AG04449 (cell line): Measurements from ENCODE around the gene USH2A.

Experiments used
- CTCF ChIA-PET: fragments of 350-600 bp; formaldehyde crosslinking; extraction: SDS; loops from one replicate; lab custom pipeline; 2021; ENCODE audit warnings: antibody characterized with exemption; lab: Yijun Ruan, JAX
- POLR2A ChIA-PET: fragments of 400-600, 350-600 bp; formaldehyde crosslinking; extraction: SDS; loops from one replicate; lab custom pipeline; 2020; ENCODE audit warnings: antibody characterized with exemption, inconsistent platforms; lab: Yijun Ruan, JAX
- DNase-seq: peaks from one replicate; pipeline ENCODE4 v3.0.0-alpha.2; 2010; ENCODE audit warnings: low read depth, low spot score
- H3K4me3 ChIP-seq: 2 replicates; pipeline ENCODE4 v1.5.1; 2011; ENCODE audit warnings: low read depth, mild to moderate bottlenecking, control low read depth, low read length
- CTCF ChIP-seq: IDR thresholded peaks from one replicate; pipeline ENCODE4 v1.5.1; 2011; ENCODE audit warnings: mild to moderate bottlenecking, moderate library complexity, low read length, control low read depth, inconsistent platforms; ENCODE audit not compliant: insufficient read depth; ENCODE audit errors: missing control alignments

USH2A gene

GRCh38 chr1:215637041-215637573, 786.1 kb downstream of the USH2A start:
- POLR2A ChIA-PET: no interaction called here
- TF ChIP-seq CTCF: no peak
- CTCF ChIA-PET: no interaction called here
- H3K4me3 ChIP-seq: no peak overlapping the region
- peak; percentile 2 for DNase-seq

DNA sequence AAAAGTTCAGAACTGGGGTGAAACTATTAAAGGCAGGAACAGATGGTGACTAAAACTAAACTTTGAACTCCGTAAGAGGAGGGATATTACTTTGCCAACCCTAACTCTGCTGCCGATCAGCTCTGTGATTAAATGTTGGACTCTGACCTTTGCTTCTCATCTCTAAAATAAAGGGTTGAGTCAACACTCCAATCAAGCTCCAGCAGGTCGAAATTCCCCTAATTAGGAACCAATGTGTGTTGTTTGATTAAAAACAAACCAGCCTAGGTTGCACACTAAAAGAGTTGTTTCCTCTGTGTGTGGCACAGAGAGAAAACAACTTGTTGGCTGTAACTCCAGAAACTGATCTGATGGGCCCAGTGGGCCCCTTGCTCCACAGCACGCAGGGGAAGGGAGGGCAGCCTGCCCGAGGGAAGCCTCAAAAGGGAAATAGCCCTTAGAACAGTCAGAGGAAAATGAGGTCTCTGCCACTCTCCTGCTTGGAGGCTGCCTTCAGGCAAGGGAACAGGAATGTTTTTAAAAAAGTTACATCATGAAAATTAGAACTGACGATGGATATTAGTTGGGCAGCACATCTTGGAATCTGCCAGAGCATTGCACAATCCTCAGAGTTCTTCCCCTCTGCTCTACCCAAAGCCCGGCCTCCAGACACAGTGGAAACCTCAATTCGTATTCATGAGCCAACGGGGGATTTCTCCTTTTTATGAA, 786.8 kb downstream of the USH2A start:
- DNase-seq: peak; percentile 36
- TF ChIP-seq CTCF: no peak
- ChIA-PET POLR2A (no interaction called here), CTCF (no interaction called here)
- H3K4me3 ChIP-seq: no peak overlapping the region

GRCh38 chr1:215635827-215636226, 787.4 kb downstream of the USH2A start:
- CTCF ChIA-PET: no interaction called here
- TF ChIP-seq CTCF: no peak
- H3K4me3 ChIP-seq: no peak overlapping the region
- DNase-seq: no peak
- POLR2A ChIA-PET: no interaction called here

- H3K4me3 ChIP-seq: no peak overlapping the region
- TF ChIP-seq CTCF: no peak
- ChIA-PET POLR2A (no interaction called here), CTCF (interaction anchor here (1.0 to 2.0 kb wide), 2 partner anchors 24 to 27 kb away, joined by 4 read pairs; no protein-coding TSS in a partner anchor)
- DNase-seq: peak; percentile 3
These were observed 791.8 kb downstream of the USH2A start for GRCh38 chr1:215631489-215631888.

DNA sequence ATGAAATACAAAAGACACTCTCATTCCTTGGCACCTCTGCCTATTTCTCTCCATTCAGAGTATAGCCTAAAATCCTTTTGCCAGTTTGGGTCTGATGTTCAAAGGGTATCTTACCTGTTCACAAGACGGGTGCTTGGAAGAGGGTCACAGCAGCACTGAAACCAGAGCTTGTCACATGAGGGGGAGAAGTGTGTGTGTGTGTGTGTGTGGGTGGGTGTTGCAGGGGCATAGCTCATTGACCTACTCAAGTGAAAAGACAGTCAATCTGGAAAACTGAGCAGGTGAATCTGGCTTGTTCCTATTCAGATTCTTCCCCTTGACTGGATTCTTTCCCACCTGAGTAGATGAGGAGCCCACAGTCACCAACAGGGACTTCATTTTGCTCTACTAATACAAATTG, 792.2 kb downstream of the USH2A start:
- H3K4me3 ChIP-seq: no peak overlapping the region
- ChIA-PET POLR2A (no interaction called here), CTCF (interaction anchor here (1.0 kb wide), 1 partner anchor 24 kb away, joined by 4 read pairs; no protein-coding TSS in a partner anchor)
- DNase-seq: no peak
- no peak for TF ChIP-seq CTCF

- POLR2A ChIA-PET: no interaction called here
- CTCF ChIA-PET: interaction anchor here (1.4 kb wide), 1 partner anchor 19 kb away, joined by 3 read pairs; no protein-coding TSS in a partner anchor
- no peak for DNase-seq
- H3K4me3 ChIP-seq: no peak overlapping the region
- TF ChIP-seq CTCF: no peak
These were observed 797.3 kb downstream of the USH2A start for GRCh38 chr1:215625949-215626348.
